Ascending aorta (tissue), 2 donors: ENCODE data around the gene ZBTB16. TPM values are rescaled to one million over a fixed set of nuclear protein-coding genes. Genes with fewer than 3 reads are reported as not detected.

ENCODE experiments used
- DNase-seq, 2 donors: peaks; one replicate each; pipeline ENCODE4 v3.0.0-alpha.2; 2019; ENCODE audit warnings: low spot score in 2 of 2
- H3K27ac ChIP-seq, 2 donors: fragments of 200-600 bp; sonication (generic); one replicate each; pipeline ENCODE4 v1.5.1; 2016 to 2017; ENCODE audit warnings: mild to moderate bottlenecking in 1 of 2
- H3K27me3 ChIP-seq: fragments of 200-600 bp; sonication (generic); one replicate; pipeline ENCODE4 v1.5.1; 2017
- H3K36me3 ChIP-seq, 2 donors: fragments of 200-600 bp; sonication (generic); one replicate each; pipeline ENCODE4 v1.5.1; 2016
- H3K4me1 ChIP-seq, 2 donors: fragments of 200-600 bp; sonication (generic); one replicate each; pipeline ENCODE4 v1.5.1; 2016 to 2017; ENCODE audit warnings: mild to moderate bottlenecking in 1 of 2
- H3K4me3 ChIP-seq, 2 donors: fragments of 200-600 bp; sonication (generic); one replicate each; pipeline ENCODE4 v1.5.1; 2016 to 2017; ENCODE audit warnings: mild to moderate bottlenecking in 1 of 2
- H3K9me3 ChIP-seq, 2 donors: fragments of 200-600 bp; sonication (generic); one replicate each; pipeline ENCODE4 v1.5.1; 2016
- CTCF ChIP-seq, 3 experiments: fragments of 200-600 bp in 2 of 3; fragments of 450-650 bp in 1 of 3; sonication (generic) in 2 of 3; IDR thresholded peaks; one replicate each; pipeline ENCODE4 v1.5.1; 2016 to 2019; ENCODE audit warnings: antibody characterized with exemption in 3 of 3, mild to moderate bottlenecking in 1 of 3, moderate library complexity in 1 of 3
- intact Hi-C: fragments of 100-400 bp; cut with DNase I; formaldehyde crosslinking; loops from one replicate; pipeline ENCODE4 v1.15.1; 2023
- total RNA-seq: library from RNA; depleted of rRNA; stranded (reverse); fragments of >200 nt; gene quantifications from one replicate; pipeline ENCODE4 v1.1.0, GENCODE V29; 2016

Gene ZBTB16
- total RNA-seq, 1 donor from 2014 or later, result 344 TPM

- Histone ChIP-seq H3K27ac (peak overlapping the region; percentile 92 to 99), H3K4me3 (no peak overlapping the region)
- intact Hi-C loops, result loop anchor here (5.0 kb wide), 1 partner anchor 35 kb away; no protein-coding TSS in a partner anchor
Measured at GRCh38 chr11:114166897-114167323, 107.4 kb downstream of the ZBTB16 start.

GRCh38 chr11:114167355-114167754 lies 107.8 kb downstream of the ZBTB16 start:
- intact Hi-C loops, result loop anchor here (5.0 kb wide), 1 partner anchor 35 kb away; no protein-coding TSS in a partner anchor
- H3K4me3 ChIP-seq, result peak overlapping the region in 1 of 2 donors; percentile 27
- H3K9me3 ChIP-seq, result no peaks in the 10 kb centered on the region
- no peak for TF ChIP-seq CTCF (IDR thresholded peaks at IDR 0.05)
- DNase-seq, result no peak
- H3K36me3 ChIP-seq, result peaks cover 8 to 24% of the 10 kb centered on the region in 2 donors
- no peaks in the 10 kb centered on the region for H3K27me3 ChIP-seq
- peak overlapping the region; percentile 92 to 99 for H3K27ac ChIP-seq
- peaks cover 73 to 92% of the 10 kb centered on the region in 2 donors for H3K4me1 ChIP-seq

More at GRCh38 chr11:114166897-114167323, 107.4 kb downstream of the ZBTB16 start:
- no peak for DNase-seq
- H3K4me1 ChIP-seq, result peaks cover 73 to 92% of the 10 kb centered on the region in 2 donors
- H3K36me3 ChIP-seq, result peaks cover 3 to 22% of the 10 kb centered on the region in 2 donors
- H3K27me3 ChIP-seq, result no peaks in the 10 kb centered on the region
- no peaks in the 10 kb centered on the region for H3K9me3 ChIP-seq
- TF ChIP-seq CTCF (IDR thresholded peaks at IDR 0.05), result no peak

GRCh38 chr11:114167771-114168448 lies 108.4 kb downstream of the ZBTB16 start:
- DNase-seq, result no peak
- Histone ChIP-seq H3K27me3 (no peaks in the 10 kb centered on the region), H3K4me3 (peak overlapping the region in 1 of 2 donors; percentile 27), H3K36me3 (peaks cover 12 to 29% of the 10 kb centered on the region in 2 donors), H3K4me1 (peaks cover 76 to 94% of the 10 kb centered on the region in 2 donors), H3K27ac (peak overlapping the region; percentile 92 to 99), H3K9me3 (no peaks in the 10 kb centered on the region)
- intact Hi-C loops, result loop anchor here (5.0 kb wide), 1 partner anchor 36 kb away; no protein-coding TSS in a partner anchor
- no peak for TF ChIP-seq CTCF (IDR thresholded peaks at IDR 0.05)

GRCh38 chr11:114168691-114169090 lies 109.2 kb downstream of the ZBTB16 start:
- no peak for TF ChIP-seq CTCF (IDR thresholded peaks at IDR 0.05)
- Histone ChIP-seq H3K27me3 (no peaks in the 10 kb centered on the region), H3K36me3 (peaks cover 12 to 32% of the 10 kb centered on the region in 2 donors), H3K9me3 (no peaks in the 10 kb centered on the region), H3K4me3 (peak overlapping the region in 1 of 2 donors; percentile 1), H3K4me1 (peaks cover 72 to 96% of the 10 kb centered on the region in 2 donors), H3K27ac (peak overlapping the region; percentile 92 to 99)
- DNase-seq, result no peak
- intact Hi-C loops, result loop anchor here (5.0 kb wide), 1 partner anchor 36 kb away; no protein-coding TSS in a partner anchor

- peaks cover 69 to 96% of the 10 kb centered on the region in 2 donors for H3K4me1 ChIP-seq
- no peaks in the 10 kb centered on the region for H3K27me3 ChIP-seq
- peak overlapping the region in 1 of 2 donors; percentile 1 for H3K4me3 ChIP-seq
- no peaks in the 10 kb centered on the region for H3K9me3 ChIP-seq
- TF ChIP-seq CTCF (IDR thresholded peaks at IDR 0.05), result no peak
- intact Hi-C loops, result loop anchor here (5.0 kb wide), 1 partner anchor 37 kb away; no protein-coding TSS in a partner anchor
- H3K36me3 ChIP-seq, result peaks cover 12 to 35% of the 10 kb centered on the region in 2 donors
- peak overlapping the region; percentile 92 to 99 for H3K27ac ChIP-seq
- no peak for DNase-seq
Measured at GRCh38 chr11:114169321-114169749, 109.8 kb downstream of the ZBTB16 start.
